RWPE2 (cell line): ENCODE results near the gene CLASP1.

Experiments
- ATAC-seq: fragments of 200-7000 bp; cut with Tn5 transposase; 3 replicates; pipeline ENCODE4 v1.9.1; 2021; ENCODE audit warnings: low read depth
- DNase-seq: peaks from one replicate; pipeline ENCODE4 v3.0.0-alpha.2; 2020; ENCODE audit warnings: low spot score
- H3K27ac ChIP-seq: fragments of 450-650 bp; 2 replicates; pipeline ENCODE4 v1.5.1; 2017; ENCODE audit warnings: mild to moderate bottlenecking; ENCODE audit not compliant: poor library complexity, severe bottlenecking
- H3K27me3 ChIP-seq: fragments of 250-450 bp; sonication (Bioruptor Pico); 2 replicates; pipeline ENCODE4 v1.5.1; 2021; ENCODE audit warnings: mild to moderate bottlenecking, moderate library complexity; ENCODE audit not compliant: insufficient read depth, poor library complexity, severe bottlenecking
- H3K36me3 ChIP-seq: fragments of 250-450 bp; sonication (Bioruptor Pico); 2 replicates; pipeline ENCODE4 v1.5.1; 2020; ENCODE audit warnings: low read depth, mild to moderate bottlenecking, moderate library complexity
- H3K4me1 ChIP-seq: fragments of 250-450 bp; sonication (Bioruptor Pico); 2 replicates; pipeline ENCODE4 v1.5.1; 2021; ENCODE audit warnings: mild to moderate bottlenecking, moderate library complexity; ENCODE audit not compliant: insufficient read depth, poor library complexity, severe bottlenecking
- H3K4me3 ChIP-seq: fragments of 250-450 bp; sonication (Bioruptor Pico); 2 replicates; pipeline ENCODE4 v1.5.1; 2021; ENCODE audit warnings: mild to moderate bottlenecking, moderate library complexity; ENCODE audit not compliant: severe bottlenecking
- H3K9me3 ChIP-seq: fragments of 250-450 bp; sonication (Bioruptor Pico); 2 replicates; pipeline ENCODE4 v1.5.1; 2021; ENCODE audit warnings: mild to moderate bottlenecking, moderate library complexity; ENCODE audit not compliant: severe bottlenecking
- CTCF ChIP-seq: fragments of 450-650 bp; IDR thresholded peaks from one replicate; pipeline ENCODE4 v1.5.1; 2017; ENCODE audit warnings: mild to moderate bottlenecking, moderate library complexity; ENCODE audit not compliant: poor library complexity, severe bottlenecking

CLASP1 gene

GRCh38 chr2:121520641-121520994 lies 128.6 kb downstream of the CLASP1 start:
- no peak for ATAC-seq
- no peak for TF ChIP-seq CTCF
- Histone ChIP-seq H3K27ac (no peak overlapping the region), H3K36me3 (peaks cover 92% of the 10 kb centered on the region), H3K4me3 (no peak overlapping the region), H3K27me3 (no peaks in the 10 kb centered on the region), H3K9me3 (no peaks in the 10 kb centered on the region), H3K4me1 (peaks cover 12% of the 10 kb centered on the region)
- DNase-seq, result no peak

GRCh38 chr2:121519732-121520640 lies 129.3 kb downstream of the CLASP1 start:
- Histone ChIP-seq H3K4me1 (peaks cover 5% of the 10 kb centered on the region), H3K27ac (no peak overlapping the region), H3K4me3 (no peak overlapping the region), H3K27me3 (no peaks in the 10 kb centered on the region), H3K36me3 (peaks cover 92% of the 10 kb centered on the region), H3K9me3 (no peaks in the 10 kb centered on the region)
- DNase-seq (no peak), ATAC-seq (no peak)
- TF ChIP-seq CTCF, result no peak

GRCh38 chr2:121519153-121519552 lies 130.1 kb downstream of the CLASP1 start:
- H3K36me3 ChIP-seq, result peaks cover 92% of the 10 kb centered on the region
- DNase-seq (no peak), ATAC-seq (no peak)
- H3K4me3 ChIP-seq, result no peak overlapping the region
- H3K4me1 ChIP-seq, result no peaks in the 10 kb centered on the region
- no peaks in the 10 kb centered on the region for H3K9me3 ChIP-seq
- H3K27ac ChIP-seq, result no peak overlapping the region
- TF ChIP-seq CTCF, result no peak
- H3K27me3 ChIP-seq, result no peaks in the 10 kb centered on the region

- H3K36me3 ChIP-seq, result peaks cover 90% of the 10 kb centered on the region
- H3K9me3 ChIP-seq, result no peaks in the 10 kb centered on the region
- no peaks in the 10 kb centered on the region for H3K27me3 ChIP-seq
- no peak overlapping the region for H3K27ac ChIP-seq
- no peak overlapping the region for H3K4me3 ChIP-seq
- no peak for DNase-seq
- no peak for TF ChIP-seq CTCF
- ATAC-seq, result no peak
- no peaks in the 10 kb centered on the region for H3K4me1 ChIP-seq
Measured at GRCh38 chr2:121513597-121514333, 135.5 kb downstream of the CLASP1 start.
